Activated CD8-positive, alpha-beta memory T cell treated with anti-CD3 and anti-CD28 coated beads for 36 hours (primary cell): ENCODE data around the gene OR14I1. TPM values are rescaled to one million over a fixed set of nuclear protein-coding genes. Genes with fewer than 3 reads are reported as not detected.

ENCODE experiments used
- CTCF ChIA-PET: fragments of 350-600 bp; sonication (Branson Sonifier 250); formaldehyde crosslinking; loops from one replicate; lab custom pipeline; 2021; ENCODE audit warnings: antibody characterized with exemption; lab: Charles Lee
- POLR2A ChIA-PET: fragments of 350-600 bp; sonication (Branson Sonifier 250); formaldehyde crosslinking; loops from one replicate; lab custom pipeline; 2021; ENCODE audit warnings: antibody characterized with exemption; lab: Charles Lee
- total RNA-seq, 2 experiments: library from RNA; stranded (reverse); gene quantifications; one replicate each; pipeline ENCODE4 v1.2.3, GENCODE V29; 2021

OR14I1 gene
- not detected for total RNA-seq

DNA sequence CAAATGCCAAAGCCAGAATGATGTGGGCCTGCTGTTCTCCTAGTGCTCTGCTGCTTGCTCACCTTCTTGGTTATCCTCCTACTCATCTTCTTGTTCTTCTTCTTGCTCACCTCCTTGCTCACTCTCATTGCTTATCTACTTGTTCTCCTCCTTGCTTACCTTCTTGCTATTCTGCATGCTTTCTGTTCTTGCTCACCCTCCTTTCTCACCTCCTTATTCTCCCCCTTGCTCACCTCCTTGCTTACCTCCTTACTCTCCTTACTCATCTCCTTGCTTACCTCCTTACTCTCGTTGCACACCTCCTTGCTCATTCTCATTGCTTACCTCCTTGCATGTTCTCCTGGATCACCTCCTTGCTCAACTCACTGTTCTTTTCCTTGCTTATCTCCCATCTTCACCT lies at the start of gene OR14I1:
TSS of gene OR14I1 (minus strand) at position 53 of the 400 bp plus-strand sequence.
- CTCF ChIA-PET, result no interaction called here
- POLR2A ChIA-PET, result no interaction called here

DNA sequence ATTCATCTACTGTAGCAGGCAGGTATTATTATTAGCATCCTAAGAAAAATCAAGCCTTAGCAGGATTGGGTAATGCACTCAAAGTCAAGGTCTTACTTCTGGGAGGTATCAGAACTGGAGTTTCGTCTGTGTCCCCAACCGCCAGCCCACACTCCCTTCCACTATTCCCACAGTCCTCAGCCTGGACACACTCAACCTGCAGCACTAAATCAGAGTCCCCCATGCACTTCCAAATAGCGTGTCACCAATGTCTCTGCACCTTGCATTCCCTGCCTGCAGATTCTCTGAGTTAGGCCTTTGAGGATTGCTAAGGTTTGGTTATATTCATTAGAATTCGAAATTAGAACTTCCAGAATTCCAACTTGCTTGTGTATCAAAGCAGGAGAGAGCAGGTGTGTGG lies 49.1 kb upstream of the OR14I1 start:
- POLR2A ChIA-PET, result no interaction called here
- CTCF ChIA-PET, result no interaction called here

DNA sequence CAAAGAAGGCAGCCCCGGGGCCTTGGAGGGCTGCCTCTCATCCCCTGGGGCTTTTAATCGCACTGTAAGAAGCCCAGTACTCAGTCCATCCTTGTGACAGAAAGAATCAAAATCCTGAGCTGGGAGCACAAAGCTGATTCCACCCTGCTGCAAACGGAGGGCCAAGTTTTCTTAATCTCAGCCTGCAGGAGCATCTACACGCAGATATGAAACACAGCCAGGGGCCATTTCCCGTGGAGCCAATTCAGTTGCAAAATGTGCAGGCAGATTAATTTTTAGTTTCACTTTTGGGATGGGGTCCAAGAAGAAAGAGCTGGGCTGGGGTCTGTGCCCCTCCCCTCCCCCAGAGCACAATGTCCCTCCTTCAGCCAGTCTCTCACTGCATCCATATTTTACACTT lies 48.6 kb upstream of the OR14I1 start:
- ChIA-PET CTCF (no interaction called here), POLR2A (no interaction called here)

DNA sequence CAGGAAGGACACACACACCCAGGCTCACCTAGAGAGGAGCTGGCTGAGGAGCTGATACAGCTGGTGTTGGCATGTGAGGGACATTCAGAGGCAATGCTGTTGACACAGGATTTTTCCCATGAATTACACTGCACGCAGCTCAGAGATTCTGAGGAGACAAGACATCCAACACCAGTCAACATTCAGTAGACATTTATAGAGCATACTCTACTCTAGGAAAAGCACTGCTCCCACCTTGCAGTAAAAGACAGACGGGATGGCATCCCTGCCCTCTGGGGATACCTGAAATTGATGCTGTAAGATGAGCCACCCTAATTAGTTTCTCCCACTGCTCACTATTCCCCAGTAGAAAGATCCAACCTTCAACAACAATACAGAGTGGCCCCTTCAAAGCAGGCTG lies 47.9 kb upstream of the OR14I1 start:
- POLR2A ChIA-PET, result no interaction called here
- CTCF ChIA-PET, result no interaction called here

DNA sequence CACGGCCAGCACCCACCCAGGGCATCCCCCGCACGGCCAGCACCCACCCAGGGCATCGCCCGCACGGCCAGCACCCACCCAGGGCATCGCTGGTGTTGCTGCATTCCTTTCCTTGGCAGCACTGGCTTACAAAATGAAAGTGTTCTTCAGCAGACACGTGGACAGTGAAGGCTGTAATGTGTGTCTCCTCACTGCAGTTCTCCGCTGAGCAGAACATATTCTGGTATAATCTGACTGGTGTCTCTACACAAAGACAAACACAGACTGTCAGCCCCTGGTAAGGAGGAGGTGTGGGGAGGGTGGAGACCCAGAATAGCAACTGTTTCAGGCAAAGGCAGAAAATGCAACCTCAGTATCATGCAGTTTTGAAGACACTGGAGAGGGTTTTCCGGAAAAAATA lies 45.6 kb upstream of the OR14I1 start:
- ChIA-PET CTCF (no interaction called here), POLR2A (no interaction called here)

DNA sequence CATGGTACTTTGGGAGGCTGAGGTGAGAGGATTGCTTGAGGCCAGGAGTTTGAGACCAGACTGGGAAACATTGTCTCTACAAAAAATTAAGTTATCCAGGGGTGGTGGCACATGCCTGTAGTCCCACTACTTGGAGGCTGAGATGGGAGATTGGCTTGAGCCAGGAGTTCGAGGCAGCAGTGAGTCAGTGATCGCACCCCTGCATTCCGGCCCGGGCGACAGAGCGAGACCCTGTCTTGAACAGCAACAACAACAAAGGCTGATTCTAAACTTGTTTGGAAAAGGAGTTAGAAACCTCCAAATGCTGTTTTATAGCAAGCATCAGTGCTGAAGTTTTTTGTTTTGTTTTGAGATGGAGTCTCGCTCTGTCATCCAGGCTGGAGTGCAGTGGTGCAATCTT lies 38.3 kb upstream of the OR14I1 start:
- ChIA-PET CTCF (no interaction called here), POLR2A (no interaction called here)

DNA sequence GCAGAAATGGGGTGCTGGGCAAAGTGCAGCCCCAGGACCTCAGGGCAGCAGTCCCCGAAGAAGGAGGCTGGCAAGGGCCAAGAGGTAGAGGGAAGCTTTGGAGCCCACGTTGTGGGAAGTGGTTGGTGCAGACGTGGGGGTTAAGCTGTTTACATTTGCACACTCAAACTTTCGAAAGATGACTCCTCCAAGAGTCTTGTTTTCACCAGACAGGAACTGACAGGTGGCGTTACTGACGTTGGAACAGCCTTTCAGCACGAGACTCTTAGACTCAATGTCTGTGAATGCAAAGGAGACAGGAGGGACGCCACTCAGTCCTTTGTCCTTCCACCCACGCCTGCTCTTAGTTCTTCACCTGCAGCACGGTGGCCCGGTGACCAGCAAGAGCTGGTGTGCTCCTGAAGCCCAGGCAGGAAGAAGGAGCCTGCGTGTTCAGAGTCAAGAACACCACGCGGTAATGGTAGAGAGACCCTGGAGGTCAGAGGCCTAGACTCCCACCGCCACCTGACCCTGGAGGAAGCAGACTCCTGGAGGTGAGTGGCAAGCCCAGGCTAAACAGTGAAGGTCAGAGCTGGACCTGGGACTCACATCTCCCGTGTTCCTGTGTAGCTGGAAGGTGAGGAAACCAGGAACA lies 37.1 kb upstream of the OR14I1 start:
- POLR2A ChIA-PET, result no interaction called here
- CTCF ChIA-PET, result no interaction called here

DNA sequence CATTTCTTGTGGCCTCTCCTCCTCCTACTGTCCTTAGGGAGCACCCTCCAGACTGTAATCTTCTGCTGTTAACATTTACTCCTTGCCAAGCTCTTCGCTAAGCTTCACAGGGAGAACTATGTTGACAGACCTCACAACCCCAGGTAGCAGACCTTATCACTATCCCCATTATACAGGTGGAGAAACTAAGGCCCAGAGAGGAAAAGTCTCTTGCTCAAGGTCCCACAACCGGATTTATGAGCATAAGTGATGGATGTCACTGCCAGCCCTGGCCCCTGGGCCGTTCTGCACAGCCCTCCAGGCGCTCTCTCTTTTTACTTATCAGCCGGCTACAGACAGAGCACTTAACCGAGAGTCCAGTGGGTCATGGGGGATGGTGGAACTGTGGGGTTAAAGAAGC lies 34.9 kb upstream of the OR14I1 start:
- ChIA-PET CTCF (no interaction called here), POLR2A (no interaction called here)

DNA sequence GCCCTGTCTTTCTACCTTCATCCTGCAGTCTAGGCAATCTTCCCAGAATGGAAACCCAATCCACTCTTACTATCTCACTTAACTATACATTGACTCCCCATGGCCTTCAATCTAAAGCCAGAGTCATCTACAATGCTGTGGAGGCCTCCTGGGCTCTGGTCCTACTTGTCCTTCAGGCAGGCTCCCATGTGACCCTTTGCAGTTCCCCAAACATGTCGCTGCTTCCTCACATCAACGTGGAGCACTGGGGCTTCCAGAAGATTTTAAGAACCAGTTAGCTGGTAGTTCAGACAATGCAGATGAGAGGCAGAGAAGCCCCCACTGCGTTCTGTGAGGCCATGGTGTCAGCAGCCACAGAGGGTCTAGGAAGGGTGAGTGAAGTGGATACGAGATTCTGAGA lies 34.4 kb upstream of the OR14I1 start:
- CTCF ChIA-PET, result no interaction called here
- POLR2A ChIA-PET, result no interaction called here

DNA sequence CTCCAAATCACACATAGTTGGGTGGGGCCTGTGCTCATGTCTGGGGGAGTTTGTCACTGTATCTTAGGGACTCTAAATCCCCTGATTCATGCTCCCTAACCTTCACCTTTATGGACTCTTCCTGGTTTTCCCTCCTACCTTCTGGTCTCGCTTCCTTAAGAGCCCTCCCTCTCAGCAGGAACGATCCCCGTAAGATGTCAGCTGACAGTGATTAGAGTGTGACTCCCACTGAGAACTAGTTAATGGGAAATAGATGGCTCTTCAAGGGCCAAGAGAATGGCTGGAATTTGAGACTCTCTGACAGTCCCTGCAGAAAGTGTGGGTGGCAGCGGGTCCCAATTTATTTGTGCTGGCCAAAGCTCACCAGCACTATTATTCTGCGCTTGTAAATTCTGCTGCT lies 31.0 kb upstream of the OR14I1 start:
- POLR2A ChIA-PET, result no interaction called here

DNA sequence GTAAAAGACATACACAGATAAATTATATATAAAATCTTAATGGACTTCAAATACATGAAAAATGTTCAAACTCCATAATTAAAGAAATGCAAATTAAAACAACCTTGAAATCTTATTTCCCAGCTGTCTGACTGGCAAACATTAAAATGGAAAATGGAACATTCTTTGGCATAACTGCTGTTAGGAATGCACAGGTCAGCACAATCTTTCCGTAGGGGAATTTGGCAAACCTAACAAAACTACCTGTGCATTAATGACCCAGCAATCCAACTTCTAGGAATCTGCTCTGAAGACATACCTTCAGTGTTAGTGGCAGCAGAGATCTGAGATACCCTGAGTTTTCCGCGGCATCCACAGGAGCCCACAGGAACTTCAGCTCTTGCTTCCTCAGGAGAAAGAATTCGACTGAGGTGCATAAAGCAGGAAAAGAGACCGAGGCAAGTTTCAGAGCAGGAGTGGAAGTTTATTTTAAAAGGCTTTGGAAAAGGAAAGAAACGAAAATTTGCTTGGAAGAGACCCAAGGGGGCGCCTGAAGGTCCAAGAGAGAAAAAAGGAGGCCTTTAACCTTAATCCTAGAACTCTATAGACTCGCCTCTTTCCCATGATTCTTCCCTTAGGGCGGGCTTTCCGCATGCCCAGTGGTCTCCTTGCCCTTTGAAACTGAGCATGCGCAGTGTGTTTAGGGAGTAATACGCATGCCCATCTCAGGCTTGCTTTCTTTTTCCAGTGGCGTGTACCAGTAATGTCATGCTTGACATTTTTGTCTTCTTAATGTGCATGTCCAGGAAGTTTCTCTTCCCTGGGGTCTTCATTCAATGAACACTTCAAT lies 28.2 kb upstream of the OR14I1 start:
- CTCF ChIA-PET, result no interaction called here
- POLR2A ChIA-PET, result no interaction called here

More for the DNA sequence above, 31.0 kb upstream of the OR14I1 start:
- CTCF ChIA-PET, result no interaction called here

DNA sequence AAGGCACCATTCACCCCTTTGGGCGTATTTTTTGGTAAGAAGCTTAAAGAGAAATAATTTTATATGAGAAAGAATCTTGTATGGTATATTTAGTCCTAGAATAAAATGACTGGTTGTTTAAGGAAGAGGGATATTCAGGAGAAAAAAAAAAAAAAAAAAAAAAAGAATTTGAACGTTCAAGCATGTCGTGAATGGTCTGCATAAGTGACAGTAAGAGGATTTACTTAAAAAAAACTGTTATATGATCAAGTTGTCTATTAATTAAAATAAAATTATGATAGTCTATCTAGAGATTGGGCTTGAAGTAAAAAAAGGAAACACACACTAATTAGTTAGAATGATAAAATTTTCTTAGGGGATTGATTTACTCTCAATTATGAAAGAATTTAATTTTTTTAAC lies 11.7 kb upstream of the OR14I1 start:
- CTCF ChIA-PET, result no interaction called here
- POLR2A ChIA-PET, result no interaction called here

DNA sequence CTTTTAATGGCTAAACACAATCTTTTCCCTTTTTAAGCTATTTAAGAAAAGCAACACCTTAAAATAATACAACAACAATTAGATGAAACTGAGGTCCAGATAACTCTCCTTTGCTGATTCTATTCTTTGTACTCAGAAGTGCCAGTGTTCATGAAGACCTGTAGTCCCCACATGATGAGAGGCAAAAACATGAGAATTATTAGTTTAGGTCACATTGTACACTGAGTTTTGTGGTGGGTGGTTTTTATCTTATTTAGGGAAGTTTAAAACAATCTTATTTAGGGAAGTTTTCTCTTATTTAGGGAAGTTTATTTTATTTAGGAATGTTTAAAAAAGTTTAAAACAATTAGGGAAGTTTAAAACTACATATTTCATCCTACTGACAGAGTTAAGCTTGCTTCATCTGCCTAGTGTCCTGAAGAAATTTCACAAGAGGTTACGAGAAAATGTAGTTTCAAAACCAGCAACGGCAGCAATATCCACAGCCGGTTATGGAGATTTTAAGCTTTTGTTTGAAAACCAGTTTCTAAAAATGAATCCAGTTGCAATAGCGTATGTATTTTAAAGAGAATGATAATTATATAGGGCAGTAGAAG lies 7.8 kb upstream of the OR14I1 start:
- CTCF ChIA-PET, result no interaction called here
- POLR2A ChIA-PET, result no interaction called here

DNA sequence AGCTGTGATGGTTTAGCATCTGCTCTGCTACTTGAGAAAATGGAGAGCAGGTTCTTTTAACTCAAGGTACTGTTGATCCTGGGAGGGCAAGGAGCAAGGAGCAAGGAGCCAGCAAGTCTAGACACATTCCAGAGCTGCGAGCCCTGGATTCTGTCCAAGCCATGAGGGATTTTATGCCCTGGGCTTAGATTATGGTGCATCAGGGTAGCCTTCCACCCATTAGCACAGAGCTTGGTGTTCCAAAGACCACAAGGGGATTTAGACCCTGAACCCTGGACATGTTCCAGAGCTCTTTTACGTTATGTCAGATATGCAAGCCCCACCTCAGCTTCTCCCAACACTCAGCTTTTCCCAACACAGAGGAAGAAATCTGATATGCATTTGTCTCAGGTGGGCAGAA lies 2.0 kb upstream of the OR14I1 start:
- POLR2A ChIA-PET, result no interaction called here

DNA sequence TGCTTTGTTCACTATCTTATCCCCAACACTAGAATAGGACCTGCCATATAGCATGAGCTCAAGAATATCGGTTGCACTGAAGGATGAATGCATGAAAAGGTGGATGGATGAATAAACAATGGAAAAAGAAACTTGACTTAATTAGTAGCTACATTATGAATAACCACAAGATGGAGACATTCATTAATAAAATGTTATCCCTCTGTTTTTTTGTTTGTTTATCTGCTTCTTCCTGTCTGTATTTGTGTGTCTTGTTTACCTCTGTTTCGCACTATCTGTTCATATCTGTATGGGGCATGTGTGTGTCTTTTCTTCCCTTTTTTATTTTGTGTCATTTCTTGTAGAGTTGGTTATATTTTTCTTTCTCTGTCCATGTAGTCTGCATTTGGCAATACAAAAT lies 1.1 kb upstream of the OR14I1 start:
- CTCF ChIA-PET, result no interaction called here

More for the DNA sequence above, 2.0 kb upstream of the OR14I1 start:
- CTCF ChIA-PET, result no interaction called here

DNA sequence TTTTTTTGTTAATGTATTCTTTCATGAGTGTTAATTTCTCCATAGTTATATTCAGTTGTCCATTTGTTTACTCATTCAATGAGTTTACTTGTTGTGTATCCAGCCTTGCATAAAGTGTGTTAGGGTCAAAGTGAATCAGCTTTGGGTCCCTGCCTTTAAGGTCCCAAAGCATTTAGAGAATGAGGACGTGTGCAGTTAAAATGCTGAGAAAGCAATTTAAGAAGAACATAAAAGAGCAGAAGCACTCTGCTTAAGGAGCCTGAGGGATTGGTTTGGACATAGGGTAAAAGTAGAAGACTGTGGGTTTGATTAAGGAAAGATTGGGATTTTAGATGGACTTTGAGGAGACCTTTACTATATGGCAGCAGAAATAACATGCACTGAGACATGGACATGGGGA lies 3.5 kb downstream of the OR14I1 start:
- POLR2A ChIA-PET, result no interaction called here
- CTCF ChIA-PET, result interaction anchor here (1.2 kb wide), 1 partner anchor 10 kb away, joined by 3 read pairs; no protein-coding TSS in a partner anchor

More for the DNA sequence above, 1.1 kb upstream of the OR14I1 start:
- POLR2A ChIA-PET, result no interaction called here

DNA sequence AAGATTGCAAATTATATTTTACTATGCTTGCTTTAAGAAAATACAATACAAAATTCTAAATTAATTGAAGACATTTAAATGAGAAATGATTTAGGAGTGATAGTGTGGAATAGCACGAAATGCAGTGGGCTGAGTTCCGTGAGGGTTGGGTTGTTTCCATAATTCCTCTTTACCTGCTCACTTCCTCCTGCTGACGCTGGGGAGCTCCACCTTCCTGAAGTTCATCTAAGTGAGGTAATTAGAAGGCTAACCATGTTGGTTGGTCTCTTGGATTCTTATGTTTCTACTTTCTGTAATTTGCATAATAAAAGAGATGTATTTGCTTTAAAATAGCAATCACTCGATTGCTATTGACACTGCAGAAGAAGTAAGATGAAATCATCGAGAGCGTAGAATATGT lies 4.7 kb downstream of the OR14I1 start:
- POLR2A ChIA-PET, result no interaction called here
- CTCF ChIA-PET, result no interaction called here

DNA sequence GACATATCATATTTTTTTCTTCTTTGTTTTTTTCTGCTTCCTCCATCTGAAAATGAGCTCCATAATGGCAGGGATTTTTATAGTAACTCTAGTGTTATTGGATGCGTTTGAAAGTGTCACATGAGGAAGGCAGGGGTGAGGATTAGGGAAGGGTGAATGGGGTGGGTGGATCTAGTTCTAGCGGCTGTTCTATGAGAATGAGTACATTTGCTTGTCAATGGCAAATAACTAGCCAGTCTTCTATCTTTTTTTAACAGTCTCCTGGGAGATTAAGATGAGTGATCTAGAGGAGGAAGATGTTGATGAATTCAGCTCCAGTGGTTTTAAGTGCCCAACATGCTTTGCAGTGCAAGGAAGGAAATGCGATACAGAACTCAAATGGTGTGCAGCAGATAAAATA lies 5.8 kb downstream of the OR14I1 start:
- POLR2A ChIA-PET, result no interaction called here
- CTCF ChIA-PET, result no interaction called here

DNA sequence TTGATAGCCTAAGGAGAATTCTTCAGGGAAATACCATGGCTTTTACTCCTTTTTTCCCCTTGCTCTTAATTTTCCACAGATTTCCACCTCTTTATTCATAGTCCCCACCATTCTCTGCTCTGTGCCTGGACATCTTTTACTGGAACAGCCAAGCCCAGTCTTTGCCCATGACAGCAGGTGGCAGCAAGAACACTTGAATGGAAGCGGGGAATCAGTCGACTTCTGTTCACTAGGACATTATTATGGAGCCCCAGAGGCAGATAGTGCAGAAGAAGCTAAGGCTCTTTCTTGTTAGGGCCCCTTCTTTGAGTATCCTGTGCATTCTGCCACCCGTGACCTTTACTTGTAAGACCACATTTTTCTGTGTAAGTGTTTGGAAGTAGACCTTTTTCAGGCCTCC lies 6.3 kb downstream of the OR14I1 start:
- CTCF ChIA-PET, result no interaction called here
- POLR2A ChIA-PET, result no interaction called here

DNA sequence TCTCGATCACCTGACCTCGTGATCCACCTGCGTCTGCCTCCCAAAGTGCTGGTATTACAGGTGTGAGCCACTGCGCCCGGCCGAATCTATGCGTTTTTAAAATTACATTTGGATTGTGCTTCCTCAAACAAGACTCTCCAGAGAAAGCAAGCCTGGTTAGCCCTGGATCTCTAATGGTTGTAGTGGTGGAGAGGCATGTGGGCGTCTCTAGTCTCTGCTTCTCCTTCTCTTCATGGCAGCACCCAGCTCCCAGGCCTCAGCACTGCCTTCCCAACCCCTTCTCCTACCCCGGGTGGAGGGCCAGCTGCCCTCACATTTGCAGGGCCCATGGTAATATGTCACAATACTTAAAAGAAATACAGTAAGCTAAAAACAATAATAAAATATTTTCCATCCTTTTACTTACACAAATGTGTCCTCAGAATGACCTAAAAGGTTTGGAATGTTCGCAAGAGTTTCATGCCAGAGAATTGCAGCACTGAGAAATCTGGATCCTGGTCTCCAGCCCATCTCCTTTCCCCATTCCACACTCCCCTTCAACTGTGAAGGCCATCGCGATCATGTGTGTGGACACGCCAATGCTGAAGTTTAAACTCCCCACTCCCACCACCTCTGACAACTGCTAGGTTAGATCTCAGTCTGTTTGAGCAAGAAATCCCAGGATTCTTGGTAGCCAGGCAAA lies 7.0 kb downstream of the OR14I1 start:
- ChIA-PET CTCF (no interaction called here), POLR2A (no interaction called here)
